Thoracic aorta (tissue), 2 donors: Measurements from ENCODE around the gene NAA80. TPM values are rescaled to one million over a fixed set of nuclear protein-coding genes. Genes with fewer than 3 reads are reported as not detected.
A peak's percentile ranks its signal among the peaks of the same experiment; 100 is the strongest.

Experiments
- ATAC-seq: fragments of 150-250 bp; one replicate; pipeline ENCODE4 v1.8.0; 2017; ENCODE audit warnings: low read depth; ENCODE audit not compliant: insufficient number of reproducible peaks, low FRiP score
- DNase-seq: peaks from one replicate; pipeline ENCODE4 v3.0.0-alpha.2; 2020; ENCODE audit warnings: low spot score
- H3K27ac ChIP-seq, 2 donors: fragments of 200-600 bp; sonication (generic); 1 replicate in 1 of 2; 2 replicates in 1 of 2; pipeline ENCODE4 v1.5.1; 2016; ENCODE audit warnings: mild to moderate bottlenecking in 2 of 2, moderate library complexity in 2 of 2
- H3K27me3 ChIP-seq: fragments of 200-600 bp; sonication (generic); replicated peaks from 2 replicates; pipeline ENCODE4 v1.6.0; 2016; ENCODE audit warnings: mild to moderate bottlenecking; ENCODE audit not compliant: insufficient read depth
- H3K36me3 ChIP-seq: fragments of 200-600 bp; sonication (generic); one replicate; pipeline ENCODE4 v1.5.1; 2016
- H3K4me1 ChIP-seq, 2 donors: fragments of 200-600 bp; sonication (generic); 1 replicate in 1 of 2; 2 replicates in 1 of 2; pipeline versions ENCODE4 v1.5.1 to v1.6.0; 2016; ENCODE audit warnings: low read depth in 2 of 2, mild to moderate bottlenecking in 1 of 2; ENCODE audit not compliant: control insufficient read depth in 1 of 2
- H3K4me3 ChIP-seq: fragments of 200-600 bp; sonication (generic); 2 replicates; pipeline ENCODE4 v1.5.1; 2016; ENCODE audit warnings: mild to moderate bottlenecking
- H3K9me3 ChIP-seq: fragments of 200-600 bp; sonication (generic); 2 replicates; pipeline ENCODE4 v1.5.1; 2016
- total RNA-seq, 2 donors: library from RNA; depleted of rRNA; stranded (reverse); fragments of >200 nt; gene quantifications; one replicate each; pipeline versions ENCODE4 v1.1.0 to v1.2.3, GENCODE V29; 2016
- TF ChIP-seq, protein P1 (sequence below): fragments of 200-600 bp; sonication (generic); IDR thresholded peaks from one replicate; pipeline ENCODE4 v1.5.1; 2019; ENCODE audit warnings: antibody characterized with exemption

NAA80 gene
- total RNA-seq, 2 donors from 2014 or later: 8.3 to 8.7 TPM

- DNase-seq (no peak), ATAC-seq (no peak)
- Histone ChIP-seq H3K4me1 (peaks cover 14 to 18% of the 10 kb centered on the region in 2 donors), H3K36me3 (no peaks in the 10 kb centered on the region), H3K9me3 (no peaks in the 10 kb centered on the region), H3K27ac (no peak within 1 kb of the TSS), H3K27me3 (no peaks in the 10 kb centered on the region), H3K4me3 (no peak within 1 kb of the TSS)
- TF ChIP-seq, protein P1, sequence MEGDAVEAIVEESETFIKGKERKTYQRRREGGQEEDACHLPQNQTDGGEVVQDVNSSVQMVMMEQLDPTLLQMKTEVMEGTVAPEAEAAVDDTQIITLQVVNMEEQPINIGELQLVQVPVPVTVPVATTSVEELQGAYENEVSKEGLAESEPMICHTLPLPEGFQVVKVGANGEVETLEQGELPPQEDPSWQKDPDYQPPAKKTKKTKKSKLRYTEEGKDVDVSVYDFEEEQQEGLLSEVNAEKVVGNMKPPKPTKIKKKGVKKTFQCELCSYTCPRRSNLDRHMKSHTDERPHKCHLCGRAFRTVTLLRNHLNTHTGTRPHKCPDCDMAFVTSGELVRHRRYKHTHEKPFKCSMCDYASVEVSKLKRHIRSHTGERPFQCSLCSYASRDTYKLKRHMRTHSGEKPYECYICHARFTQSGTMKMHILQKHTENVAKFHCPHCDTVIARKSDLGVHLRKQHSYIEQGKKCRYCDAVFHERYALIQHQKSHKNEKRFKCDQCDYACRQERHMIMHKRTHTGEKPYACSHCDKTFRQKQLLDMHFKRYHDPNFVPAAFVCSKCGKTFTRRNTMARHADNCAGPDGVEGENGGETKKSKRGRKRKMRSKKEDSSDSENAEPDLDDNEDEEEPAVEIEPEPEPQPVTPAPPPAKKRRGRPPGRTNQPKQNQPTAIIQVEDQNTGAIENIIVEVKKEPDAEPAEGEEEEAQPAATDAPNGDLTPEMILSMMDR: no peak
Observed at GRCh38 chr3:50303013-50303815, 4.0 kb upstream of the NAA80 start, which contains the start of gene HYAL1. HYAL1 (minus strand) TSS chr3:50303574; CDS start chr3:50302956, 618 bp downstream.

- no peak overlapping the region for H3K27ac ChIP-seq
- H3K4me1 ChIP-seq: peaks cover 16 to 25% of the 10 kb centered on the region in 2 donors
- no peaks in the 10 kb centered on the region for H3K27me3 ChIP-seq
- H3K4me3 ChIP-seq: no peak overlapping the region
- no peaks in the 10 kb centered on the region for H3K9me3 ChIP-seq
- ATAC-seq (no peak), DNase-seq (no peak)
- H3K36me3 ChIP-seq: no peaks in the 10 kb centered on the region
- TF ChIP-seq, protein P1: no peak
Observed at GRCh38 chr3:50302095-50303012, 3.1 kb upstream of the NAA80 start.

- DNase-seq: no peak
- ATAC-seq: no peak
- Histone ChIP-seq H3K27me3 (no peaks in the 10 kb centered on the region), H3K27ac (peak overlapping the region; percentile 72 to 87), H3K36me3 (no peaks in the 10 kb centered on the region), H3K4me1 (peaks cover 16 to 25% of the 10 kb centered on the region in 2 donors), H3K9me3 (no peaks in the 10 kb centered on the region), H3K4me3 (peak overlapping the region; percentile 94)
- TF ChIP-seq, protein P1: no peak
Observed at GRCh38 chr3:50300681-50301254, 1.6 kb upstream of the NAA80 start.

DNA sequence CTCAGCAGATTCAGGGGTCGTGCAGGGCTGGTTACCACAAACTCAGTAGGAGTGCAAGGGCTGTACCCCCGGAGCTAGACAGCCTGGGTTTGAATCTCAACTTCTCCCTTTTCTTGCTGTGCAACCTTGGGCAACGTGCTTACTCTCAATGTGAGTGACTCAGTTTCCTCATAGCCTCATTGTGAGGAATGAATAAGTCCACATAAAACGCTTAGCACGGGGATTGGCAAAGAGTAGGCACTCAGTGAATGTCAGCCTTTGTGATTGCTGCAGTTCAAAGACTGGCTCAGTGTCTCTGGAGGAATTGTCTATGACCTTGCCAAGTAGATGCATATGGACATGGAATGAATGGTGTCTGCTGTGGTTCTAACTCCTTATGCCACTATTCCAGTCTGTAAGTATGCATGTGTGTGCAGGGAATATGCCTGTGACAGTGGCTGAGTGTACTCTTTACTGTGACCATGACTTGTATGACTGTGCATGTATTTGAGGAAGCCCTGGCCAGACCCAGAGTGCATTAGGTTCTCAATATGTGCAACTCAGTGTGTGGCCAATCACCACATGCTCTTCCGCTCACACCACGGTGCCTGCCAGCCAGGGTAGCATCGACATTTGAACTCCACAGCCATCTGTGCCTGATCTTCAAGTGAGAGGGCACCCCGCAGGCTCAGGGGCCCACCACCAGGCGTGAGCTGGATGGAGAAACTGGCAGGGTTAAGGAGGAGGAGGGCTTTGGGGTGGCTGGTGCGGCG lies 900 bp upstream of the NAA80 start:
- DNase-seq (no peak), ATAC-seq (peak; percentile 2)
- H3K4me1 ChIP-seq: peaks cover 16 to 25% of the 10 kb centered on the region in 2 donors
- no peaks in the 10 kb centered on the region for H3K36me3 ChIP-seq
- TF ChIP-seq, protein P1: no peak
- H3K27ac ChIP-seq: peak overlapping the region; percentile 72 to 87
- H3K9me3 ChIP-seq: no peaks in the 10 kb centered on the region
- H3K27me3 ChIP-seq: no peaks in the 10 kb centered on the region
- peak overlapping the region; percentile 94 for H3K4me3 ChIP-seq
